HG03442 (cell line): Measurements from ENCODE around the gene PDSS2.

Source experiments
- ATAC-seq: cut with Tn5 transposase; IDR thresholded peaks from one replicate; pipeline ENCODE4 v1.9.1; 2021; ENCODE audit warnings: mild to moderate bottlenecking, moderate library complexity; ENCODE audit not compliant: unreplicated experiment

Gene PDSS2

DNA sequence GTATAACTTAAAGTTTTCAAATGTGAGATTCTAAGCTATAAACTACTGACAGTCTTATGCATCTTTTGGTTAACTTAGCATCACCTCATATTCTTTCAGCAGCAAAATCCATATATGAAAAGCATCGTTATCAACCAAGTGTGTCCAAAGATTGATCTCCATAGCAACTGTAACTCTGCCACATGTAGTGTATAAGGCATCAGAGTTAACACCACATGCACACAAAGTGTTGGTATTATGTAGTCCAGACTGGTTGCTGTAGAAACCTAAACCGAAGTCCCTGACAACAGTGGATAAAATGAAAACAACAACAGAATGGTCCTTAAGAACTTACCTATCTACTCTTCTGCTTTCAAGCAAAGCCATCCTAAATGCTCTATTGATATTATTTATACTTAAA lies 39.6 kb downstream of the PDSS2 start:
- ATAC-seq = no peak

DNA sequence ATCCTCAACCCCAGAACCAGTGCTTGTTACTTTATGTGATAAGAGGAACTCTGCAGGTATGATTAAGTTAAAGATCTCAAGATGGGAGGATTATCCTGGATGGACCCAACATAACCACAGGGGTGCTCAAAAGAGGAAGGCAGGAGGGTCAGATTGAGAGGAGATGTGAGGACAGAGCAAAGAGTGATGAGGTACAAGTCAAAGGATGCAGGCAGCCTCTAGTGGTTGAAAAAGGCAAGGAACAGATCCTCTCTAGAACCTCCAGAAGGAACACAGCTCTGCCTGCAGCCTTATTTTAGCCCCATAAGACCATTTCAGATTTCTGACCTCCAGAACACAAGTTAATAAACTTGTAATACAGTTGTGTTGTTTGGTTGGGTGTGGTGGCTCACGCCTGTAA lies 41.2 kb downstream of the PDSS2 start:
- no peak for ATAC-seq

DNA sequence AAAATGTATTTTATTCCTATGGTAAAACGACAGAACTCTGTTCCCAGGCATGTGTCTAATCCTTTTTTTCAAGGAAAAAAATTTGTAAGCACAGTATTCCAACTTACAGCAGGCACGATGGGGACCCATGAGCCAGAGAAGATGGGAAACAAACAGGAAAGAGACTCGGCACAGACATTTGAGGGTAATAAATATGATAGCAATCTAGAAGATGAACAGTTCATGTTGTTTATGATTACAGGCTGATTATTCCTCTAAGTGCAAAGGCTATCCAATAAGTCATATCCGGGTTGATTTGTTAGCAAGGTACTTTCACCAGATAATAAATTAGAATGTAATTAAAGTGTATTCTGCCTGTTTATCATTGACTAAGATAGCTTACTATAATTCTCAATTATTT lies 43.2 kb downstream of the PDSS2 start:
- ATAC-seq = no peak

DNA sequence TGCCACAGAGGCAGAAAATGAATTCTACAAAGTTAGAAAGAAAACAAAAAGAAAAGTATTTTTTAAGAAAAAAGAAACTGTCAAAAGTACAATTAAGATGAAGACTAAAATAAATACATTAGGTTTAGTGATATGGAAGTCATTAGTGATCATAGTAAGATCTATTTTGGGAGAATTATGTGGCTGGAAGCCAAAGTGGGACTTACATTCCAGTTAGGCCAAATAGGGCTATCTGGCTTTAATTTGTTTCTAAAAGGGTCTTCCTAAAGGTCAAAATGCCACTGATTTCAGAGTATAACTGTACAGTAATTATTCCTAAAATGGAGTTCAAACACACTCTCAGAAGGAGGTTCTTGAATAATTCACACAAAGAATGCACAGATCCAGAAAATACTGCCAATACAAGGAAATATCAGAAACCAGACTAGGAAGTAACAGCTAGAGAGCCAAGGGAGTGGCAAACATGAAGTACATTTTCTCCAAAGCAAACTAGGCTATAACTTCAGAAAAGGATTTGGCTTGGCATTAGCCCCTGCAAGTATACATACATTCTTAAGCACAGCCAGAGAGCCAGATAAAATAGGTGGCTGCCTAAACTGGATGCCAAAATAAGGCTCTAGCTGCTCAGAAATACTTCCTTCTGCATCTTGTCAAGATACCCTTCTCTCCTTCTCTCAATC lies 45.3 kb downstream of the PDSS2 start:
- no peak for ATAC-seq

DNA sequence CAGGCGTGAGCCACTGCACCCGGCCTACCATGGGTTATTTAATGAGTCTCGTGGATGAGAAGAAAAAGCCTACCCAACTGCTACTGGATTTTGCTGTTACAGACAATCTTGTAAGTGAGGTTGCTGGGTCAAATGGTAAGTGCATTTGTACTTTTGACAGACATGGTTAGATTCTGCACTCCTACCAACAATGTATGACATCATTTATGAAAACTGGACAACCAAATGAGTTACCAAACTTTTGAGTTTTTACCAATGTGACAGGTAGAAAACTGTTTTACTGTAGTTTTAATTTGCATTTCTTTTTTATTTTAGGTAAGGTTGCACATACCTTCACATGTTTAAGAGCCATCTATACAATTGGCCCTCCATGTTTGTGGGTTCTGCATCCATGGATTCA lies 48.2 kb downstream of the PDSS2 start:
- ATAC-seq = no peak

DNA sequence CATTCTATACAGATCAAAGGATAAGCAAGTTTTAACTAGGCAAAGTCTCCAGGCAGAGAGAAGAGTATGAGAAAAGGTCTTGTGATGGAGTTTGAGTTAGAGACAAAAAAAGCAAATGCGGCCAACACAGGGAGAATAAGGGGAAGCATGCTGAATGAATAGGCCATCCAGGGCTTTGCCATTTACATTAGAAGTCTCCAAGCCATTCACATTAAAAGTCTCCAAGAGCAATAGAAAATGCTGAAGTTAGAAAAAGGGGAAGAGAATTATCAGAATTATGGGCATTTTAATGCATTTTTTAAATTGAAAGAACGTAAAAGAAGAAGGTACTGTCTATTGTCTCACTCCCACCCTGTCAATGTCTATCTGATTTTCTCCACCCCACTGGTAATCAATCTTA lies 49.4 kb downstream of the PDSS2 start:
- no peak for ATAC-seq

DNA sequence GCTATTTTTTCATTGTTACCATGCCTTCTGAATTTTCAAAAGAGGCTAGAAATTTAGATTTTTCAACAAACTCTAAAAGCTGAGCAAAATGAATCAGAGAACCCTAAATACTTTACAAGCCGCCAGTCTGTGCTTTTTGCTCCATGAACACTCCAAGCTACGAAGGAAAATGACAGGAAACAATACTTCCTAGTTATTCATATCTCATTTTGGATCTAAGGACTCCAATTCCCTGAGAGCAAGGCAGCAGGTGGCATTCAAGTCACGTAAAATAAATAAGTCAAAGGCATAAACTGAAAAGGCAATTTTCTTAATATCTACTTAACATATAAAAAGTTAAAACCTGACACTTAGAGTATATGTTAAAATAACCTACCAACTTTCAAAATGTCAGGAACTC lies 50.6 kb downstream of the PDSS2 start:
- no peak for ATAC-seq

DNA sequence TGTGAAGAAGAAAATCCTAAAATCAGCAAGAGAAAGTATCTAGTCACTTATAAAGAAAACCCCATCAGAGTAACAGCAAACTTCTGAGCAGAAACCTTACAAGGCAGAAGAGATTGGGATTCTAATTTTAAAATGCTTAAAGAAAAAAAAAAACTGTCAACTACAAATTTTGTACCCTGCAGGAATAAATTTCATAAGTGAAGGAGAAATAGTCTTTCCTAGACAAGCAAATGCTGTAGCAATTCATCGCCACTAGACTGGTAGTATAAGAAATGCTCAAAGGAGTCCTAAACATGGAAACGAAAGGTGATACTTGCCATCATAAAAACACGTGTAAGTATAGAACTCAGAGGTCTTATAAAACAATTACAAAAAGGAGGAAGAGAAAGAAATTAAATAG lies 54.4 kb downstream of the PDSS2 start:
- no peak for ATAC-seq

DNA sequence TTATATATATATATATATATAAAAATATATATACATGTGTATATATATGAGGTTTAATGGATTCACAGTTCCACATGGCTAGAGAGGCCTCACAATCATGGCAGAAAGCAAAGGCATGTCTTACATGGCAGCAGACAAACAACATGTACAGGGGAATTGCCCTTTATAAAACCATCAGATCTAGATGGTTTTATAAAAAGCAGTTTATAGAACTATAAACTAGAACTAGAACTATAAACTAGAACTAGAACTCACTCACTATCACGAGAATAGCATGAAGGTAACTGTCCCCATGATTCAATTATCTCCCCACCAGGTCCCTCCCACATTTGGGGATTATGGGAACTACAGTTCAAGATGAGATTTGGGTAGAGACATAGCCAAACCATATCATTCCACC lies 56.8 kb downstream of the PDSS2 start:
- ATAC-seq = no peak

DNA sequence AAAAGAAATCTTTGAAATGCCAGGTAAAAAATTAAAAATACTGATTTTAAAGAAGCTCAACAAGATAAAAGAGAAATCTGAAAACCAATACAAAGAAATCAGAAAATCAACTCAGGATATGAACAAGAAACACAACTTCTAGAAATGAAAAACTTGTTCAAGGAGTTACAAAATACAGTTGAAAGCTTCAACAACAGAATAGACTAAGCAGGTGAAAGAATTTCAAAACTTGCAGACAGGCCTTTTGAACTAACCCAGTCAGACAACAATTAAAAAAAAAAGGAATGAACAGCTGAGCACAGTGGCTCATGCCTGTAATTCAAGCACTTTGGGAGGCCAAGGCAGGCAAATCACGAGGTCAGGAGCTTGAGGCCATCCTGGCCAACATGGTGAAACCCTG lies 57.8 kb downstream of the PDSS2 start:
- no peak for ATAC-seq

DNA sequence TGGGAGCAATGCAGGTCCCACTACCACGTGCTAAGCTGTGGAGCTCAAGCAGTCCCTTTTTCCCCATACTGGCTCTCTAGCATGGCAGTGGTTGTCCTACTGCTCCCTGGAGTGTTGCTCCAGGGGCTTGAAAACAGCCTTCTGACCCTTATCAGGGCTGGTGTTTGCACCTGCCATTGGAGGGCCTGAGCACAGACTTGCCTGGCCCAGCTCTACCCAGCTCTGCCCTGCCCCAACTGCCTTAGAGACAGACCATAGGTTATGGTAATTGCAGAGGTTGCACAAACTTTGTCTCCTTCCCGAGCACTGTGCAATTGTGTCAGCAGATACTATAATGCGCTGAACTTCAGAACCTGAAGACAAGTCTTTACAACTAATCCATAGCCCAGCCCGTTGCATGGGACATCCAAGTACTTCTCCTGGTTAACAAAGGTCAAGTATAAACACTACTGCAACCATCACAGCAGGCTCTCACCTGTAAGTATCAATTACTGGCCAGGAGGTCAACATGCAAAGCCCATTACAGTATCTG lies 58.7 kb downstream of the PDSS2 start:
- ATAC-seq = no peak

DNA sequence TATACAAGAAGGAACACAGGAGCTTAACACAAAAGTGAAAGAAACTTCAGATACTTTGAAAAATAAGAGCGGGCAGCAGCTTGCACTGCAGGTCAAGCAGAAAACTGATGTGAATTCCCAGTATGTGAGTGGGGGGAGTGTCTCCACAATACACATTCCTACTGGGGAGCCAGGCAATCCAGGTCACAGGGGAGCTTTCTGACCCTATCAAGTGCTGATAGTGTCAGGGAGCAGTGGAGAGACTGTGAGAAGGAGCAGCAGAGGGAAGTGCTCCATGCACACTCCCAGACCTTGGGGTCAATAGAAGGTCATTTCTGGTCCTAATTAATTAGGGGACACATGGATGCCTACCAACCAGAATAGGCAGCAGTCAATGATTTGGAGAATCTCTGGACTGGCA lies 59.4 kb downstream of the PDSS2 start:
- no peak for ATAC-seq

DNA sequence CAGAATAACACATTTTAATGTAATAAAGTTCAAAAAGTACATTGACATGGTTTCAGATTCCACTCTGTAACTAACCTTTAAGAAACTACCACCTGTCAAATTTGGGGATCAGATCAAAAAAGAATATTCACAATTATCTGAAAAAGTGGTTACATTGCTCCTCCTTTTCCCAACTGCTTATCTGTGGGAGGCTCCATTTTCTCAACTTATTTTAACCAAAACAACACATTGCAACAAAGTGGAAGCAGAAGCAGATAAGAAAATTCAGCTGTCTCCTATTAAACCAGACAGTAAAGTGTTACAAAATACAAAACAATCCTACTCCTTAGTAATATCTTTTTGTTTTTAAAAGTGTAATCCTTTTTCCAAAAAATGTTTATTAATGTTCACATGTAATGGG lies 61.4 kb downstream of the PDSS2 start:
- no peak for ATAC-seq

DNA sequence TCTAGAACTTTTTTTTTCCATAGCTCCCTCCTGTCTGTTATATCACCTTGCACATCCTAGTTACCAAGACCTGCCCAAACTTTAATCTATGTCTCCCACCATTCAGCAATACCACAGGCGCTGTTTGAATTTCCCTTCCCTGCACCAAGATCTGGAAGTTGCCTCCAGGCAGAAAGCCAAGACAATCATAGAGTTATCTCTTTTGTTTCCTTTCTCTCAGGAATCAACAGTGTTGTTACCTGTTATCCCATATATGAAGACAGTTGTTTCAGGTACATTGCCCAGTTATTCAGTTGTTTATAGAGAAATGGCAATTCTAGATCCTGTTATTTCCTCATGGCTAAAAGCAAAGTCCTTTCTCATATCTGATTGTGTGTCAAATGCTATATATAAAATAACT lies 63.2 kb downstream of the PDSS2 start:
- no peak for ATAC-seq

DNA sequence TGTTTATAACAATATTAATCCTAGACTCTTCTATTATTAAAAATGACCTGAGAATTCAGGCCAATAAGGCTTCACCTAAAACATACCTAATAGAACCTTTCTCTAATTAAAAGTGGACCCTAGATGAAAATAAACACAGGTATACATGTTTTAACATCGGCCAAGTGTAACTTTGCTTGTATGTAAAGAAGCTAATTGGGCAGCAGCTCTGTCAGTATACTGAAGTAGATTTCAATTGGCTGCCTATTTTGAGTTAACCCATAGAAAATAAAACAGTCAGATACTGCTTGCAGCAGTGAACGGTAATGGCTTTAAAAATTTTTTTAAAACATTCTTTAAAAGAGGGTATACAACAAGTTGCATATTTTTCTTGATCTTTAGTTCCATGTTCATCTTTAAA lies 67.3 kb downstream of the PDSS2 start:
- no peak for ATAC-seq

DNA sequence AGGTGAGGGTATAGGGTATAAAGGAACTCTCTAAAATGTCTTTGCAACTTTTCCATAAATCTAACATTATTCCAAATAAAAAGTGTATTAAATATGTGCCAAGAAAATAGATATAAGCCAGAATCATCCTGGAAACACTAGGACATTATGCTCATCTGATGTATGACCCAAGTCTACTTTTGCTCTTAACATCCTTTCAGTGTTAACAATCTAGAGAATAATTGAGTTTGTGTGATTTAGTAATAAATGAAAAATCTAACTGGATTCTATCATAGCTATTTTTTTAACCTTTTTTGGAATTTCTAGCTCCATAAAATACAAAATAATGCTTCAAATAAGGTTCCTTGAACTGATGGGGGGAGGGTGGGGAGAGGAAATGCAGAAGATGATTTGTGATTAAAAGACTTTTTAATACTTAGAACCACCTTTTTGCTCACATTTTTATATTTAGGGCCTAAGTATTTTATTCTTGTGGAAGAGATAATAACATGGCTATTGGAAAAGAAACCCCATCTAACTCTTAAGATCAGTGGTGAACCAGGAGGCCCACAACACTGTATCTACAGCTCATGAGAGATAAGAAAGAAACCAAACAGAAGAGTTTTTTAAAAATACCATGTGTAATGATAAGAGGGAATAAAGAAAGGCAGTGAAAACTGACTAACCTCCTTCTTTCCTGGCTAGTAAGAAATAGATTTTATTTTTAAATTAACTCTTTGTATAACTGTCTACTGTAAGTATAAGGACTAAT lies 68.5 kb downstream of the PDSS2 start:
- ATAC-seq = no peak

DNA sequence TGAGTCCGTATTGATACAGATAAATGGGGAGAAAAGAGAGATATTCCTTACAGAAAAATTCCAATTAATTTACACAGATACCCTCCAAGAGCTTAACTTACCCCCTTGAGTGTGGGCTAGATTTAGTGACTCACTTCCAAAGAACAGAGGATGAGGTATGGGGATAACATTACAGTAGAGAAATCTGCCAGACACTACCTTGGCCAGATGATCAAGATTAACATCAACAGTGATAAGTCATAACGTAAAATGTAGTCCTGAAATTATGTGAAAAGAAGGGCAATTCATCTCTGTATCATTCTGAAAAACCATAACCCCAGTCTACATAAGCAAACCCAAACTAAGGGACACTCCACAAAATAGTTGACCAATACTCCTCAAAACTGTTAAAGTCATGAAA lies 69.3 kb downstream of the PDSS2 start:
- no peak for ATAC-seq

DNA sequence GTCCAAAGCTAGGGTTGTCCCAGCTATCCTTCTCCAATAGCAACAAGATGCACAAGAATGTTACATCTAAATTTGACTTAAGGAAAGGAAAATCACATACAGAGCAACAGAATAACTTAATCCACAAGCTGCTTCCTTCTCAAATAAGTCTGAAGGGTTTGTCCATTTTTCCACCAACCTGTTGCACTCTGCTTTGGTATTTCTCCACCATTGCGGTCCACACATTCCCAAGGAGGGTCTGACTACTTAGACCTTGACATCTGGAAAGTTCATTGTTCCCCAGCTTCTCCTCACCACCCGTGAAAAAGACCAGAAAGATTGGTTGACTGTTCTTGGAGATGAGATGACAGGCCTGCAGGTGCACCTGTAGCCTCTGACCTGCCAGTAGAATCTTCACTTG lies 72.5 kb downstream of the PDSS2 start:
- ATAC-seq = no peak

DNA sequence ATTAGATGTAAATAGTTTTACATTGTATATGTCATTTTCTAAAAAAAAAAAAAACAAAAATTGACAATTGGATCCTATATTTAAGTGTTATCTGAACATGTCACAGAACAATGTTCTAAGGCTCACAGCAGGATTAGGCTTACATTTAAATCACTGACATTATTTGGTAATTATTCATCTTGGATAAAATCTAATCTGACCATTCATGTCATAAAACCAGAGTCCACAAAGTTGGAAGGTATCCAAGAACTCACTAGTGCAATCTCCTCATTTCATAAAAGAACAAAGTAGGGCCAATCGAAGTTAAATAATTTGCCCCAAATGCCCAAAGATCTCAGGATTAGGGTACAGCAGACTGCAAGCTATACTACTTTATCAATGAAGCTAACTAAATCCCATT lies 73.0 kb downstream of the PDSS2 start:
- ATAC-seq = no peak

DNA sequence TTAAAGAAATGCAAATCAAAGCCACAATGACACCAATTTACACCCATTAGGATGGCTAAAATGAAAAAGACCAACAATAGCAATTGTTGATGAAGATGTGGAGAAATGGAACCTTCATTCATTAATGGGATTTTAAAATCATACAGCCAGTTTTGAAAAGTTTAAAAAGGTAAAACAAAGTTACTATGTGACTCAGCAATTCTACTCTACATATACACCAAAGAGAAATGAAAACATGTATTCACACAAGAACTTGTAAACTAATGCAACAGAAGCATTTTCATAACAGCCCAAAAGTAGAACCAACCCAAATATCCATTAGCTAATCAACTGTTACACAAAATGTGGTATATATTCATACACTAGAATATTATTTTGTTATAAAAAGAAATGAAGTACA lies 75.7 kb downstream of the PDSS2 start:
- ATAC-seq = no peak

DNA sequence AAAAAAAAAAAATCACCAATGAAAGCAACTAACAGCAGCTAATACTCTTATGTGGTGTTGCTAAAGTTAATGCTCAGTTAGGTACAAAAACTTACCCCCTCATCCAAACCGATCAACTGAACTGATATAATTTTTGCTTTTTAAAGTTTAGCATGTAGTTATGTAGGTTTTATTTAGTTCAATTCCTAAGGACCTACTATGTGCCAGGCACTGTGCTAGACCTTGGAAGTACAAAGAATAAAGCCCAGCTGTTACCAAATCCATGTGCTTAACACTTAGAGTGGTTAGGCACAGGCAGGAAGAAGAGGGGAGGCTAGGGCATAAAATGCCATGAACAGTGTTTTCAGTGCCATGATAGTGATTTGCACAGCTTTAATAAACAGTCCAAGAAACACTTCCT lies 85.1 kb downstream of the PDSS2 start:
- no peak for ATAC-seq

DNA sequence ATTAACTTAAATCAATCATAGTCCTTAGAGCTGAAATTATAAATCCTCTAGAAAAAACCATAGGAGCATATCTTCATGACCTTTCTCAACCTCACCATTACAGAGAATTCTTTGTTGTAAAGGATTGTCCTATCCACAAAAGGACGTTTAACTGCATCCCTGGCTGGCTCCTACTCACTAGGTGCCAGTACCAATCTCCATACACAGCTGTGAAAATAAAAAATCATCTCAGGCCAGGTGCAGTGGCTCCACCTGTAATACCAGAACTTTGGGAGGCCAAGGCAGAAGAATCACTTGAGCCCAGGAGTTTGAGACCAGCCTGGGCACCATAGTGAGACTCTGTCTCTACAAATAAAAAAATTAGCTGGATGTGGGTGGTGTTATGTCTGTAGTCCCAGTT lies 89.9 kb downstream of the PDSS2 start:
- no peak for ATAC-seq

DNA sequence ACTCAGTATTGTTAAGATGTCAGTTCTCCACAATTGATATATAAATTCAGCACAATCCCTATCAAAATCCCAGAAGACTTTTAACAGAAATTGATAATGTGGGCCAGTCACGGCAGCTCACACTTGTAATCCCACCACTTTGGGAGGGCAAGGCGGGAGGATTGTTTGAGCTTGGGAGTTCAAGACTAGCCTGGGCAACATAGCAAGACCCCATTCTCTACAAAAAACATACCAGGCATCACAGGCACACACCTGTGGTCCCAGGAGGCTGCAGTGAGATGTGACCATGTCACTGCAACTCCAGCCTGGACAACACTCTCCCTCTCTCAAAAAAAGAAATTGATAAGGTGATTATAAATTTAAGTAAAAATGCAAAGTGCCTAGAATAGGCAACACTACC lies 90.9 kb downstream of the PDSS2 start:
- no peak for ATAC-seq
